Measurements from ENCODE around the gene SMIM44.
"Not testable (repeated sequence)": the region's sequence is repeated elsewhere in the genome, so short reads cannot be mapped to it uniquely, and the experiment has no call there.

Gene SMIM44

DNA sequence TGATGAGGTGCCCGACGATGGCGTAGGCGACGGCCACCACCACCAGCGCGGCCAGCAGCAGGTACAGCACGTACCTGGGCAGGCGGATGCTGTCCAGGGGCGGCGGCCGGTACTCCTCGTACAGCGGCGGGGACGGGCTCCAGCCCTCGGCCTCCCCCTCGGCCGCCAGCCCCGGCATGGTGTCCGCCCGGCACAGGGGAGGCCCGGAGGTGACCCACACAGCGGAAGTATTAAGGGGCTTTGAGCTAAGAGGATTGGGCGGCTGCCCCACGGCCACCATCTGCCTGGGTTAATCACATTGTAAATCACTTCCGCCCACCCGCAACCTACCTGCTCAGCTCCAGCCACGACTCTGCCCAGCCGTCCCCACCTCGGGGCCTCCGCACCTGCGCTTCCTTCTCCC, at the start of gene SMIM44:
Gene SMIM44, minus strand, starts transcription at position 216 of the 403 bp plus-strand sequence. Its CDS starts 38 bp downstream, at position 178.
- no peak for DNase-seq (ENCODE audit: low spot score)
- Histone ChIP-seq H3K4me3 (no peak within 1 kb of the TSS), H3K27ac (no peak within 1 kb of the TSS)
- TF ChIP-seq, protein P1, sequence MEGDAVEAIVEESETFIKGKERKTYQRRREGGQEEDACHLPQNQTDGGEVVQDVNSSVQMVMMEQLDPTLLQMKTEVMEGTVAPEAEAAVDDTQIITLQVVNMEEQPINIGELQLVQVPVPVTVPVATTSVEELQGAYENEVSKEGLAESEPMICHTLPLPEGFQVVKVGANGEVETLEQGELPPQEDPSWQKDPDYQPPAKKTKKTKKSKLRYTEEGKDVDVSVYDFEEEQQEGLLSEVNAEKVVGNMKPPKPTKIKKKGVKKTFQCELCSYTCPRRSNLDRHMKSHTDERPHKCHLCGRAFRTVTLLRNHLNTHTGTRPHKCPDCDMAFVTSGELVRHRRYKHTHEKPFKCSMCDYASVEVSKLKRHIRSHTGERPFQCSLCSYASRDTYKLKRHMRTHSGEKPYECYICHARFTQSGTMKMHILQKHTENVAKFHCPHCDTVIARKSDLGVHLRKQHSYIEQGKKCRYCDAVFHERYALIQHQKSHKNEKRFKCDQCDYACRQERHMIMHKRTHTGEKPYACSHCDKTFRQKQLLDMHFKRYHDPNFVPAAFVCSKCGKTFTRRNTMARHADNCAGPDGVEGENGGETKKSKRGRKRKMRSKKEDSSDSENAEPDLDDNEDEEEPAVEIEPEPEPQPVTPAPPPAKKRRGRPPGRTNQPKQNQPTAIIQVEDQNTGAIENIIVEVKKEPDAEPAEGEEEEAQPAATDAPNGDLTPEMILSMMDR (IDR thresholded peaks at IDR 0.05), result no peak

DNA sequence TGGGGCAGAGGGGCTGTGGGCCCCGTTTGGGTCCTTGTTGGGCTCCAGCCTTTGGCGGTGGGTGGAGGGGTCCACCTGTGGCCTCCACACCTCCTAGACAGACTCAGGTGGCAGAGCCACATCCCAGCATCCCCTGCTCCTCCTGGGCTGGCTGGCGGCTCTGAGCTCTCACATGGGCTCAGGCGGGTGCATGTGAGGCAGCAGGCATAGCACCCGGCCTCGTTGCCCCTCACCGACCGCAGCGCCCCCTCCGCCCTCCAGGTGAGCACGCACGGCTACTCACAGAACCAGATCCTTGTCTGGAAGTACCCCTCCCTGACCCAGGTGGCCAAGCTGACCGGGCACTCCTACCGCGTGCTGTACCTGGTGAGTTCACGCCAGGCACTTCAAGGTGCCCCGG, 49.8 kb upstream of the SMIM44 start:
- H3K4me3 ChIP-seq, result no peak overlapping the region
- TF ChIP-seq, protein P1 (IDR thresholded peaks at IDR 0.05), result no peak
- H3K27ac ChIP-seq, result no peak overlapping the region
- no peak for DNase-seq (ENCODE audit: low spot score)

DNA sequence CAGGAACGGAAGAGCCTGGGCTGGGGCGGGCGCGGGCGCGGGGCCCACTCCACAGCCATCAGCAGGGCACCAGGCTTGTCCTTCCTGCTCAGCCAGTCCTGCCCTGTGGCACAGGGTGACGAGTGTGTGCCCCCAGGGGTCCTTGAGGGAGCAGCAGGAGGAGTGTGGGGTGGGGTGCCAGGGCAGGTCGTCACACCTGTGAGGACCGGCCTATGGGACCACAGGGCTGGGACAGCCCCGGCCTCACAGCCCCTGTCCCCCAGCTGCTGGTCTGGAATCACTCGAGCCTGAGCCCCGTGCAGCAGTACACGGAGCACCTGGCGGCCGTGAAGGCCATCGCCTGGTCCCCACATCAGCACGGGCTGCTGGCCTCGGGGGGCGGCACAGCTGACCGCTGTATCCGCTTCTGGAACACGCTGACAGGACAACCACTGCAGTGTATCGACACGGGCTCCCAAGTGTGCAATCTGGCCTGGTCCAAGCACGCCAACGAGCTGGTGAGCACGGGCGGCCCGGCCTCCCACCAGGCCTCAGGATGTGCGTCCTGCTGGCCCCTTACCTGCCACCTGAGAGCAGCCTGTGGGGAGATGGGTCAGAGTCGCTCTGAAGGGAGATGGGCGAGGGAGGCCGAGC, 49.0 kb upstream of the SMIM44 start:
- Histone ChIP-seq H3K4me3 (no peak overlapping the region), H3K27ac (no peak overlapping the region)
- TF ChIP-seq, protein P1 (IDR thresholded peaks at IDR 0.05), result no peak
- no peak for DNase-seq (ENCODE audit: low spot score)

DNA sequence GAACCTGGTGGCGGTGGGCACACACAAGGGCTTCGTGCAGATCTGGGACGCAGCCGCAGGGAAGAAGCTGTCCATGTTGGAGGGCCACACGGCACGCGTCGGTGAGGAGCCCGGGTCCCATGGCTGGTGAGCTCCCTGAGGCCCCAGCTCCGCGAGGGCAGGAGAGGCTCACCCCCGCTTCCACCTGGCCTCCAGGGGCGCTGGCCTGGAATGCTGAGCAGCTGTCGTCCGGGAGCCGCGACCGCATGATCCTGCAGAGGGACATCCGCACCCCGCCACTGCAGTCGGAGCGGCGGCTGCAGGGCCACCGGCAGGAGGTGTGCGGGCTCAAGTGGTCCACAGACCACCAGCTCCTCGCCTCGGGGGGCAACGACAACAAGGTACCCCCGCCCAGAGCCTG, 48.5 kb upstream of the SMIM44 start:
- no peak for DNase-seq (ENCODE audit: low spot score)
- Histone ChIP-seq H3K27ac (no peak overlapping the region), H3K4me3 (no peak overlapping the region)
- TF ChIP-seq, protein P1 (IDR thresholded peaks at IDR 0.05), result no peak

DNA sequence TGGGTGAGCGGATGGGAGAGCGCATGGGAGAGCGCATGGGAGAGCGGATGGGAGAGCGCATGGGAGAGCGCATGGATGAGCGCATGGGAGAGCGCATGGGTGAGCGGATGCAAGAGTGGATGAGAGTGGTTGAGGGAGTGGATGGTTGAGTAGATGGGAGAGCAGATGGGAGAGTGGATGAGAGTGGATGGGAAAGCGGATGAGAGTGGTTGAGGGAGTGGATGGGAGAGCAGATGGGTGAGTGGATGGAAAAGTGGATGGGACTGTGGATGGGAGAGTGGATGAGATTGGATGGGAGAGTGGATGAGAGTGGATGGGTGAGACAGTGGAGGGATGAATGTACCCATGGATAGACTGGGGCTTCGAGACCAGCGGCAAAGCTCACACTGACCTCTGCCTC, 47.1 kb upstream of the SMIM44 start:
- DNase-seq (ENCODE audit: low spot score), result no peak
- TF ChIP-seq, protein P1 (IDR thresholded peaks at IDR 0.05), result no peak
- Histone ChIP-seq H3K27ac (no peak overlapping the region), H3K4me3 (no peak overlapping the region)

DNA sequence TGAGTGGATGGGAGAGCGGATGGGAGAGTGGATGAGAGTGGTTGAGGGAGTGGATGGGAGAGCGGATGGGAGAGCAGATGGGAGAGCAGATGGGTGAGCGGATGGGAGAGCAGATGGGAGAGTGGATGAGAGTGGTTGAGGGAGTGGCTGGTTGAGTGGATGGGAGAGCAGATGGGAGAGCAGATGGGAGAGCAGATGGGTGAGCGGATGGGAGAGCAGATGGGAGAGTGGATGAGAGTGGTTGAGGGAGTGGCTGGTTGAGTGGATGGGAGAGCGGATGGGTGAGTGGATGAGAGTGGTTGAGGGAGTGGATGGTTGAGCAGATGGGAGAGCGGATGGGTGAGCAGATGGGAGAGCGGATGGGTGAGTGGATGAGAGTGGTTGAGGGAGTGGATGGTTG, 46.1 kb upstream of the SMIM44 start:
- not testable (repeated sequence) for H3K27ac ChIP-seq; H3K4me3 ChIP-seq; DNase-seq (ENCODE audit: low spot score)

DNA sequence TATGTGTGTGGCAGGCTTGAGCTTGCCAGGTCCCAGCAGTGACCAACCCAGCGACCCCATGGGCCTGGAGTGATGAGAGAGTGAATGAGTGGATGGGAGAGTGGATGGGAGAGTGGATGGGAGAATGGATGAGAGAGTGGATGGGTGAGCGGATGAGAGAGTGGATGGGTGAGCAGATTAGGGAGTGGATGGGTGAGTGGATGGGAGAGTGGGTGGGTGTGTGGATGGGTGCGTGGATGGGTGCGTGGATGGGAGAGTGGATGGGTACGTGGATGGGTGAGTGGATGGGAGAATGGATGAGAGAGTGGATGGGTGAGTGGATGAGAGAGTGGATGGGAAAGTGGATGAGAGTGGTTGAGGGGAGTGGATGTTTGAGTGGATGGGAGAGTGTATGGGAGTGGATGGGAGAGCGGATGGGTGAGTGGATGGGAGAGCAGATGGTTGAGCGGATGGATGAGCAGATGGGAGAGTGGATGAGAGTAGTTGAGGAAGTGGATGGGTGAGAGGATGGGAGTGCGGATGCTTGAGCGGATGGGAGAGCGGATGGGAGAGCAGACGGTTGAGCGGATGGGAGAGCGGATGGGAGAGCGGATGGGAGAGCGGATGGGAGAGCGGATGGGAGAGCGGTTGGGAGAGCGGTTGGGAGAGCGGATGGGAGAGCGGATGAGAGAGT, 45.4 kb upstream of the SMIM44 start:
- DNase-seq (ENCODE audit: low spot score), result no peak
- no peak overlapping the region for H3K27ac ChIP-seq
- no peak overlapping the region for H3K4me3 ChIP-seq
- TF ChIP-seq, protein P1 (IDR thresholded peaks at IDR 0.05), result no peak

Measured in coronary artery (tissue), 2 donors.